Coronary artery (tissue), 2 donors: Measurements from ENCODE around the gene TOR4A.

Source experiments
- DNase-seq: peaks from one replicate; pipeline ENCODE4 v3.0.0-alpha.2; 2017; ENCODE audit warnings: low spot score
- H3K27ac ChIP-seq, 2 donors: fragments of 200-600 bp; sonication (generic); one replicate each; pipeline ENCODE4 v1.5.1; 2016 to 2019
- H3K4me3 ChIP-seq: fragments of 200-600 bp; sonication (generic); 2 replicates; pipeline ENCODE4 v1.5.1; 2016; ENCODE audit warnings: mild to moderate bottlenecking, moderate library complexity
- CTCF ChIP-seq: fragments of 200-600 bp; sonication (generic); IDR thresholded peaks from one replicate; pipeline ENCODE4 v1.5.1; 2019; ENCODE audit warnings: antibody characterized with exemption

TOR4A gene

GRCh38 chr9:137330689-137331088 is 53.2 kb downstream of the TOR4A start:
- no peak for TF ChIP-seq CTCF
- Histone ChIP-seq H3K4me3 (no peak overlapping the region), H3K27ac (no peak overlapping the region)
- no peak for DNase-seq

GRCh38 chr9:137331929-137332328 is 54.4 kb downstream of the TOR4A start:
- no peak for DNase-seq
- H3K27ac ChIP-seq = no peak overlapping the region
- no peak for TF ChIP-seq CTCF
- H3K4me3 ChIP-seq = no peak overlapping the region
